Activated CD4-positive, alpha-beta T cell treated with anti-CD3 and anti-CD28 coated beads for 36 hours (primary cell): Measurements from ENCODE around the gene PPIA. TPM values are rescaled to one million over a fixed set of nuclear protein-coding genes. Genes with fewer than 3 reads are reported as not detected.

Experiments used
- ATAC-seq: fragments of 200-7000 bp; cut with Tn5 transposase; one replicate; pipeline ENCODE4 v1.10.0; 2021; ENCODE audit warnings: mild to moderate bottlenecking, moderate library complexity
- CTCF ChIA-PET: fragments of 350-600 bp; sonication (Branson Sonifier 250); formaldehyde crosslinking; loops from one replicate; lab custom pipeline; 2021; ENCODE audit warnings: antibody characterized with exemption; lab: Charles Lee
- POLR2A ChIA-PET: fragments of 350-600 bp; sonication (Branson Sonifier 250); formaldehyde crosslinking; loops from one replicate; lab custom pipeline; 2021; ENCODE audit warnings: antibody characterized with exemption, inconsistent platforms; lab: Charles Lee
- DNase-seq: peaks from one replicate; pipeline ENCODE4 v3.0.0-alpha.2; 2020
- H3K27ac Mint-ChIP-seq: one replicate; pipeline ENCODE4 v1.8.0; 2021; ENCODE audit warnings: mixed read lengths
- H3K27me3 Mint-ChIP-seq: one replicate; pipeline ENCODE4 v1.8.0; 2021; ENCODE audit warnings: mixed read lengths
- H3K36me3 Mint-ChIP-seq: one replicate; pipeline ENCODE4 v1.8.0; 2021; ENCODE audit warnings: low read depth, mixed read lengths
- H3K4me1 Mint-ChIP-seq: one replicate; pipeline ENCODE4 v1.8.0; 2021; ENCODE audit warnings: mixed read lengths
- H3K4me3 Mint-ChIP-seq: one replicate; pipeline ENCODE4 v1.8.0; 2021; ENCODE audit warnings: mild to moderate bottlenecking, moderate library complexity, mixed read lengths
- H3K9me3 Mint-ChIP-seq: one replicate; pipeline ENCODE4 v1.8.0; 2021; ENCODE audit warnings: low read depth, mixed read lengths
- intact Hi-C, 2 experiments: fragments of 100-400 bp; cut with DNase I in 1 of 2; cut with micrococcal nuclease in 1 of 2; formaldehyde crosslinking; loops; one replicate each; pipeline versions ENCODE4 v1.14.2 to v1.15.1; 2022 to 2024; cut with DNase I, micrococcal nuclease
- total RNA-seq, 2 experiments: library from RNA; stranded (reverse); gene quantifications; one replicate each; pipeline ENCODE4 v1.2.3, GENCODE V29; 2021

Gene PPIA
- total RNA-seq, 2 experiments from 2014 or later: 2,017 to 2,916 TPM

DNA sequence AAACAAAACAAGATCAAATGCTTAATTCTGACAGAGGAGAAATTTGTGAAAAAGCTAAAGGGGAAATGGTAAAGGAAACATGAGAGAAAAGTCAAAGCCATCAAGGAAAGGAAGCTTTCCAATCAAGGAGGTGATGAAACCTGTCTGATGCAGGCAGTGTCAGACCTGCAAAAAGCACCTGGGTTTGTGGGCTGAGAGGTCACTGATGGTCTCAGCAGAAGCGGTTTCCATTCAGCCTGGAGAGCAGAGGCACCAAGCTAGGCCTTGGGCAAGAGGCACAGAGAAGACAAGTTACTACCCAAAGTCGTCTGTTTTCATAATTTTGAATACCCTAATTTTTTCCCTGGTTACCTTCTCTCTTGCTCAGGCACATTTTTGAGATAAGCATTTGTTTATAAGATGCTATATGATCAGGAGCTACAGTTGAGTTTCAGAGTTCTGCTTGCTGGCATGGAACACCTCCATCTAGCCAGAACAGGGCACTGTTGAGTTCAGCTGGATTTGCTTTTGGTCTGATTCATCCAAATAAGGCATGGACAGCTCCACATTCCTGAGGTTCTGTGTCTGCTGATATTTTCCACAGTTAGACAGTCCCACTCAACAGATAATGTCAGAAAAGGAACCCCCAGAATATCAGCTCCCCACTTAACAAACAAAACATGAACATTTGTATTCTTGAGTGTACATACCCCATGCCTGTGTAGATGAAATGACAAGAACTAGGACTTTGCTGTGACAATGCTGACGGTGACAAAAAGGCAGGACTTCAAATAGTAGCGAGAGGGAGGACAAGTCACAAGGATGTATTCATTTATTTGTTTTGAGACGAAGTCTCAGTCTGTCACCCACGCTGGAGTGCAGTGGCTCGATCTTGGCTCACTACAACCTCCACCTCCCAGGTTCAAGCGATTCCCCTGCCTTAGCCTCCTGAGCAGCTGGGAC, 4.9 kb upstream of the PPIA start:
- peaks cover 2% of the 10 kb centered on the region for H3K36me3 Mint-ChIP-seq
- no peaks in the 10 kb centered on the region for H3K9me3 Mint-ChIP-seq
- CTCF ChIA-PET: interaction anchor here (0.6 kb wide), 1 partner anchor 461 kb away, joined by 3 read pairs; no protein-coding TSS in a partner anchor
- no peaks in the 10 kb centered on the region for H3K27me3 Mint-ChIP-seq
- POLR2A ChIA-PET: no interaction called here
- H3K4me1 Mint-ChIP-seq: peaks cover 2% of the 10 kb centered on the region
- ATAC-seq (no peak), DNase-seq (no peak)
- no peak overlapping the region for H3K4me3 Mint-ChIP-seq
- H3K27ac Mint-ChIP-seq: no peak overlapping the region
- intact Hi-C loops: no loop called here

DNA sequence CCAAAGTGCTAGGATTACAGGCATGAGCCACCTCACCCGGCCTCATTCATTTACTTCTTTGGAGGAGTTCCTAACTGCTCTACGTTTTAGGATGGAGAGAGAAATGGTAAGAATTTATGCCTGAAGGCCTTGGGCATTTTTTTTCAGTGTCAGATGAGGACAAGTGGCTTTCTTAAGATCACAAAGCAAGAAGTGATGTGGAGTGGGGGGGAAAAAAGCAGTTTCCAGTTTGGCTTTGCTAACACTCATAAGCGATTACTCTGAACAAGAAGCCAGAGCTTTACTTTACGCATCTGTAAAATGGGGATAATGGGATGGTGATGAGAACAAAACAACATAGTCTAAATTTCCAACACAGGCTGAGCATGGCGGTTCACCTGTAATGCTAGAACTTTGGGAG, 2.6 kb upstream of the PPIA start:
- POLR2A ChIA-PET: no interaction called here
- ATAC-seq: no peak
- H3K9me3 Mint-ChIP-seq: no peaks in the 10 kb centered on the region

DNA sequence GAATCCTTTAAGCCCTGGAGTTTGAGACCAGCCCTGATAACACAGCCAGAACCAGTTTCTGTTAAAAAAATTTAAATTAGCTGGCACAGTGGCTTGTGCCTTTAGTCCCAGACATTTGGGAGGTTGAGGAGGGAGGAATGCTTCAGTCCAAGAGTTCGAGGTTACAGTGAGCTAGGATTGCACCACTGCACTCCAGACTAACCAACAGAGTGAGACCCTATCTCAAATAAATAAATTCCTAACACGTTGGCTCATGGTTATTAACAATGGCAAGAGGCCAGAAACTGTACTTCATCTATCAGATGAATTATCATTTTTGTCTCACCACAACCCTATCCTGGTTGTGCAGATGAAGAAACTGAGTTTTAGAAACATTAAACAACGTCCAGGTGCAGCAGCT, 2.1 kb upstream of the PPIA start:
- Mint-ChIP-seq H3K36me3 (peaks cover 23% of the 10 kb centered on the region), H3K27me3 (no peaks in the 10 kb centered on the region), H3K4me3 (no peak overlapping the region), H3K9me3 (no peaks in the 10 kb centered on the region), H3K4me1 (peaks cover 14% of the 10 kb centered on the region), H3K27ac (no peak overlapping the region)
- DNase-seq: no peak
- no peak for ATAC-seq
- POLR2A ChIA-PET: interaction anchor here (0.7 kb wide), 1 partner anchor 26 kb away, joined by 3 read pairs; no protein-coding TSS in a partner anchor
- CTCF ChIA-PET: interaction anchor here (0.6 kb wide), 2 partner anchors 202 to 710 kb away, joined by 4 read pairs; no protein-coding TSS in a partner anchor
- intact Hi-C loops: no loop called here

More for the DNA sequence above, 2.6 kb upstream of the PPIA start:
- Mint-ChIP-seq H3K36me3 (peaks cover 20% of the 10 kb centered on the region), H3K27ac (no peak overlapping the region), H3K27me3 (no peaks in the 10 kb centered on the region), H3K4me3 (no peak overlapping the region), H3K4me1 (peaks cover 13% of the 10 kb centered on the region)
- intact Hi-C loops: no loop called here
- CTCF ChIA-PET: interaction anchor here (0.6 kb wide), 1 partner anchor 709 kb away, joined by 4 read pairs; no protein-coding TSS in a partner anchor
- DNase-seq: no peak

DNA sequence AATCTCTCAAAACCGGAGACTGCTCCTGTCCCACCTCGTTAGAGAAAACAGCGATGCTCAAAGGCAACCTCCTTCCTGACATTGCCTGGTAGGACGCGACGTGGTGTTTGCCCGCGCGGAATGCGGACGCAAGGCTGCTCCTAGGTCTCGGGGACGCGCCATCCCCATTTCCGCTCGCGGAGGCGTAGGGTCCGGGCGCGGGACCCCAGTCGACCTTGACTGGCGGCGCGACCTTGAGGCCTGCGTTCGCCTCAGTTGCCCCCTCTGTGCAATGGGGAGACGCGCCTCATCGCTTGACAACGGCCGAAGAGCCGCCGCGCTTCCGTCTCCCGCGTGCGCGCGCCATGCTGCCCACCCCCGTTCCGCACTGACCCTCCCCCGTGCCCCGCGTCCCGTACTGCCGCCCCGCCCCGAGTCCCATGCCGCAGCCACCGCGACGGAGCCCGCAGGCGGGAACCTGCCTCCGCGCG, 412 bp upstream of the PPIA start:
- no peaks in the 10 kb centered on the region for H3K9me3 Mint-ChIP-seq
- DNase-seq: no peak
- ChIA-PET POLR2A (interaction anchor here (0.6 to 0.8 kb wide), 2 partner anchors 65 to 271 kb away, joined by 3 to 4 read pairs; no protein-coding TSS in a partner anchor), CTCF (no interaction called here)
- H3K27ac Mint-ChIP-seq: peak overlapping the region; percentile 97
- peaks cover 30% of the 10 kb centered on the region for H3K4me1 Mint-ChIP-seq
- ATAC-seq: peak; percentile 25
- no peaks in the 10 kb centered on the region for H3K27me3 Mint-ChIP-seq
- peak overlapping the region; percentile 100 for H3K4me3 Mint-ChIP-seq
- peaks cover 39% of the 10 kb centered on the region for H3K36me3 Mint-ChIP-seq
- intact Hi-C loops: loop anchor here (1.0 to 5.0 kb wide), 20 partner anchors 48 to 713 kb away; partner anchors contain the start of genes H2AZ2 (in 2 of the 2), OGDH (in 2 of the 2), TMED4 (in 2 of the 2) and ZMIZ2 (in 2 of the 2)

DNA sequence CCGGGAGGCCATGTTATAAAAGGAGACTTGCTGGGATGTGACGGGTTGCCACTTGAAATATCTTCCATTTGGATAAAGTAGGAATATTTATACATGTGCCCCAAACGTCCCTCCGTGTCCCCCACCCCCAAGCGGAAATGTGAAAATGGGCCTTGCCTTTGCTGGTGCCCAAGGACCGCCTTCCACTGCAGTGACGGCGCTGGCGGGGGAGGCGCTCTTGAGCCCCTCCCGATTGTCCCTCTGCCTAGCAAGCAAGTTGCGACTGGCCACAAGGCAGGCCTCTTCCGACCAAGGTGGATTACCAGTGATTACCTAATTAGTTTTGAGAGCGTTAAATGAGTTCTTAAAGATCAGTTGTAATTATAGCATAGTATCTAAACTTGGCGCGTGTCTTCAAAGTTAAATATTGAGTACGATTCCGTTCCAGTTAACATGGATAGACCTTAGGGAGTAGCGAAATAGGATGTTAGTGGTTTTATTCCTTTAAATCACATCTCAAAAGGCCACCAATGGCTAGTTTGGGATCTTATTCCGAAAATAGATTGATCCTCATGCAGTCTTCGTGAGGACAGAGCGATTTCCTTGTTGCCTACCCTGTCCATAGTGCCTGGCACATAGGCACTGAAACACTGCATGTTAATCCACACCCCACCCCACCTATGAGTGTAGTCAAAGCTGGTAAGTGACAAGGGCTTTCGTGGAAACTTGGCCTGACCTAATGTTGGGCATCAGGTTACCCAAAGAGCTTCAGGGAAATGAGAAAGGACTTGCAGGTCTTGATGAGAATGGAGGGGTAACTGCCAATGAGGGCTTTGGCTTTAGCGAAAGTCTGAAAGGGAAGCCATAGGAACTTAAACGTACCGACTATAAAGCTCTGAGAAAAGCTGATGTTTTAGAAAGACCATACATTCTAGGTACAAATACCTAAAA, 1.1 kb downstream of the PPIA start:
- peak overlapping the region; percentile 99 for H3K27ac Mint-ChIP-seq
- ATAC-seq (peak; percentile 58), DNase-seq (peak; percentile 91)
- POLR2A ChIA-PET: interaction anchor here (0.6 to 3.1 kb wide), 17 partner anchors 48 to 224 kb away, joined by 3 to 19 read pairs (median 5); partner anchors contain the start of genes DDX56, H2AZ2, OGDH and PURB
- no peaks in the 10 kb centered on the region for H3K9me3 Mint-ChIP-seq
- H3K27me3 Mint-ChIP-seq: no peaks in the 10 kb centered on the region
- peaks cover 41% of the 10 kb centered on the region for H3K4me1 Mint-ChIP-seq
- intact Hi-C loops: loop anchor here (1.0 to 5.0 kb wide), 10 partner anchors 117 to 715 kb away; partner anchors contain the start of genes POLM (in 2 of the 2), DDX56 (in 1 of the 2) and TMED4 (in 1 of the 2)
- peak overlapping the region; percentile 100 for H3K4me3 Mint-ChIP-seq
- CTCF ChIA-PET: interaction anchor here (0.7 to 2.0 kb wide), 10 partner anchors 47 to 236 kb away, joined by 3 to 11 read pairs (median 5); partner anchors contain the start of genes DDX56 and H2AZ2
- H3K36me3 Mint-ChIP-seq: peaks cover 54% of the 10 kb centered on the region

DNA sequence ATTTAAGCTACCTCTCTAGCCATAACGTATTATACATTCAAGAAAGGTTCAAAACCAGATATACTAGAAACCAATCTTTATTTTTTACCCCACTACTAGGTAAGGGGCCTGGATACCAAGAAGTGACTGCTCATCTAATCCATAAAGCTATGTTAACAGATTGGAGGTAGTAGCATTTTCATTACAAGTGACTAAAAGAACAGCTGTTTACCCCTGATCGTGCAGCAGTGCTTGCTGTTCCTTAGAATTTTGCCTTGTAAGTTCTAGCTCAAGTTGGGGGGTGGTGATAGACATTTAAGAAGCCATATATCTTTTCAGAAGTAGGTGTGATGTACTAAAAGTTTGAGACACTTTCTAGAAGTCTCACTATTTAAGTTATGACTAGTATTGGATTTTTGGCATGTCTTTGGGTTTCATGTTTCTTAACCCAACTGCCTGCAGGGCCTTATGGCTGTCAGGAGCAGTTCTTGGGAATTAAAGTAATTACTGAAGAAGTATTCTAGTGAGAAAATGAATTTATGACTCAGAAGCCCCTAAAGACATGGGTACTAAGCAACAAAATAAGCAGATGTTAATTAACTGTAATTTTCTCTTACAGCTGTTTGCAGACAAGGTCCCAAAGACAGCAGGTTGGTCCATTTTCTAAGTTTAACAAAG, 2.3 kb downstream of the PPIA start:
- CTCF ChIA-PET: interaction anchor here (0.6 to 2.0 kb wide), 15 partner anchors 25 to 970 kb away, joined by 3 to 11 read pairs (median 4); partner anchors contain the start of genes DDX56 and H2AZ2
- H3K27ac Mint-ChIP-seq: peak overlapping the region; percentile 86
- peaks cover 60% of the 10 kb centered on the region for H3K36me3 Mint-ChIP-seq
- no peaks in the 10 kb centered on the region for H3K9me3 Mint-ChIP-seq
- DNase-seq (no peak), ATAC-seq (no peak)
- peaks cover 41% of the 10 kb centered on the region for H3K4me1 Mint-ChIP-seq
- POLR2A ChIA-PET: interaction anchor here (0.6 to 3.1 kb wide), 25 partner anchors 11 to 333 kb away, joined by 3 to 19 read pairs (median 4); partner anchors contain the start of genes DDX56, H2AZ2, OGDH and PURB
- no peaks in the 10 kb centered on the region for H3K27me3 Mint-ChIP-seq
- intact Hi-C loops: loop anchor here (5.0 kb wide), 3 partner anchors 124 to 339 kb away; no protein-coding TSS in a partner anchor
- peak overlapping the region; percentile 100 for H3K4me3 Mint-ChIP-seq

DNA sequence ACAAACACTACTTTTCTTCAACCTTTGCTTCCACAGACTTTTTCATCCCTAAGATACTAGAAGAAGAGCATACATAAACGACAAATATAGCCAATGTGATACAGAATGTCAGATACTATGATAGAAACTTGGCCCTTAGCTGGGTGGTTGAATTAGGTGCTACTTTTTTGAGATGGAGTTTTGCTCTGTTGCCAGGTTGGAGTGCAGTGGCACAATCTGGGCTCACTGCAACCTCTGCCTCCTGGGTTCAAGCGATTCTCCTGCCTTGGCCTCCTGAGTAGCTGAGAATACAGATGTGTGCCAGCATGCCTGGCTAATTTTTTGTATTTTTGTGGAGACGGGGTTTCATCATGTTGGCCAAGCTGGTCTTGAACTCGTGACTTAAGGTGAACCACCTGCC, 3.5 kb downstream of the PPIA start:
- H3K27me3 Mint-ChIP-seq: no peaks in the 10 kb centered on the region
- H3K36me3 Mint-ChIP-seq: peaks cover 60% of the 10 kb centered on the region
- intact Hi-C loops: loop anchor here (5.0 kb wide), 3 partner anchors 122 to 337 kb away; no protein-coding TSS in a partner anchor
- ATAC-seq (no peak), DNase-seq (no peak)
- H3K4me3 Mint-ChIP-seq: peak overlapping the region; percentile 36
- CTCF ChIA-PET: no interaction called here
- H3K27ac Mint-ChIP-seq: peak overlapping the region; percentile 56
- H3K9me3 Mint-ChIP-seq: no peaks in the 10 kb centered on the region
- H3K4me1 Mint-ChIP-seq: peaks cover 41% of the 10 kb centered on the region
- POLR2A ChIA-PET: interaction anchor here (1.1 kb wide), 1 partner anchor 198 kb away, joined by 5 read pairs; no protein-coding TSS in a partner anchor

DNA sequence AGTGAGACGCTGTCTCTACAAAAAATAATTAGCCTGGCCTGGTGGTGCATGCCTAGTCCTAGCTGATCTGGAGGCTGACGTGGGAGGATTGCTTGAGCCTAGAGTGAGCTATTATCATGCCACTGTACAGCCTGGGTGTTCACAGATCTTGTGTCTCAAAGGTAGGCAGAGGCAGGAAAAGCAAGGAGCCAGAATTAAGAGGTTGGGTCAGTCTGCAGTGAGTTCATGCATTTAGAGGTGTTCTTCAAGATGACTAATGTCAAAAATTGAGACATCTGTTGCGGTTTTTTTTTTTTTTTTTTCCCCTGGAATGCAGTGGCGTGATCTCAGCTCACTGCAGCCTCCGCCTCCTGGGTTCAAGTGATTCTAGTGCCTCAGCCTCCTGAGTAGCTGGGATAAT, 5.4 kb downstream of the PPIA start:
- ATAC-seq (no peak), DNase-seq (no peak)
- Mint-ChIP-seq H3K9me3 (no peaks in the 10 kb centered on the region), H3K36me3 (peaks cover 58% of the 10 kb centered on the region), H3K4me1 (peaks cover 39% of the 10 kb centered on the region), H3K27ac (peak overlapping the region; percentile 68), H3K4me3 (no peak overlapping the region), H3K27me3 (no peaks in the 10 kb centered on the region)
- intact Hi-C loops: no loop called here
- POLR2A ChIA-PET: interaction anchor here (0.6 to 0.9 kb wide), 2 partner anchors 18 to 179 kb away, joined by 4 read pairs; no protein-coding TSS in a partner anchor
- CTCF ChIA-PET: interaction anchor here (1.2 kb wide), 1 partner anchor 42 kb away, joined by 3 read pairs; no protein-coding TSS in a partner anchor

DNA sequence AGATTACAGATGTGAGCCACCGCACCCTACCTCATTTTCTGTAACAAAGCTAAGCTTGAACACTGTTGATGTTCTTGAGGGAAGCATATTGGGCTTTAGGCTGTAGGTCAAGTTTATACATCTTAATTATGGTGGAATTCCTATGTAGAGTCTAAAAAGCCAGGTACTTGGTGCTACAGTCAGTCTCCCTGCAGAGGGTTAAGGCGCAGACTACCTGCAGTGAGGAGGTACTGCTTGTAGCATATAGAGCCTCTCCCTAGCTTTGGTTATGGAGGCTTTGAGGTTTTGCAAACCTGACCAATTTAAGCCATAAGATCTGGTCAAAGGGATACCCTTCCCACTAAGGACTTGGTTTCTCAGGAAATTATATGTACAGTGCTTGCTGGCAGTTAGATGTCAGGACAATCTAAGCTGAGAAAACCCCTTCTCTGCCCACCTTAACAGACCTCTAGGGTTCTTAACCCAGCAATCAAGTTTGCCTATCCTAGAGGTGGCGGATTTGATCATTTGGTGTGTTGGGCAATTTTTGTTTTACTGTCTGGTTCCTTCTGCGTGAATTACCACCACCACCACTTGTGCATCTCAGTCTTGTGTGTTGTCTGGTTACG, 6.0 kb downstream of the PPIA start:
- intact Hi-C loops: no loop called here
- CTCF ChIA-PET: interaction anchor here (1.2 kb wide), 1 partner anchor 42 kb away, joined by 3 read pairs; no protein-coding TSS in a partner anchor
- ATAC-seq (no peak), DNase-seq (no peak)
- POLR2A ChIA-PET: interaction anchor here (0.6 to 0.9 kb wide), 2 partner anchors 17 to 180 kb away, joined by 4 read pairs; no protein-coding TSS in a partner anchor
- Mint-ChIP-seq H3K4me3 (no peak overlapping the region), H3K36me3 (peaks cover 53% of the 10 kb centered on the region), H3K4me1 (peaks cover 37% of the 10 kb centered on the region), H3K9me3 (no peaks in the 10 kb centered on the region), H3K27me3 (no peaks in the 10 kb centered on the region), H3K27ac (no peak overlapping the region)
